ENCODE data around the gene MACROD2.
"Not testable (repeated sequence)": the region's sequence is repeated elsewhere in the genome, so short reads cannot be mapped to it uniquely, and the experiment has no call there.

MACROD2 gene

DNA sequence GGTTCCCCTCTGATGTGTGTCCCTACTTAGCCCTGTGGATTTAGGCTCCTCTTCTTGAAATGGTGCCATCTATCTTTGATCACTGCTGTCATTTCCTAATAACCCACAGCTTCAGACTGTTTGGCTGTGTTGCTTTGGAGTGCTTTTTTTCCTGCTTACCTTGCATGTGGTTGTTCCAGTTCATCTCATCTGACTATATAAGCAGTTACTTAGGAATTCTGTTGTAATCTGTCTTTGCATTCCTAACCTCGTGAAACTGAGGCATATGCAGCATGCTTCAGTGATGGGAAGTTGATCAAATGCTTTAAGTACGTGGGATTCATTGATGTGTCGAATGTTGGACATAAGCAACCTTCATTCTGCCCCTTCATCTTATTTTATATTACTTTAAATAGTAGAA, 457.9 kb downstream of the MACROD2 start:
- FAIRE-seq = no peak

DNA sequence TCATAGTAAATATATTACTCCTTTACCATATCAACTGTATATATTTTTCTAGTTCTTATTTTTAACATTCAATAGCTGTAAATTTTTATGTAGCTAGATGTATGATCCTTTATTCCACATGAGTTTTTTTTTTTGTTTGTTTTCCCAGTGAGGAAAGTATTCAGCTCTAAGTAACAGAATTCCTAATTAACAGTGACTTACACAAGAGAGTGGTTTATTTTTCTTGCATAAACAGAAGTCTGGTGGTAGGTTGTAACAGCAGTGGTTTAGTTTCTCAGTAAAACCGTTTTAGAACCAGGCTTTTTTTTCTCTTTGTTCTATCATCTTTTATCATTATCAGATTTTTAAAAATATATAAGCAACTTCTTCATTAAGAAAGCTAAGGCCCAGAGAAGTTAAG, 459.0 kb downstream of the MACROD2 start:
- DNase-seq (ENCODE audit: low spot score) (no peak), FAIRE-seq (no peak)

More for the DNA sequence above, 457.9 kb downstream of the MACROD2 start:
- peak; percentile 9 for DNase-seq (ENCODE audit: low spot score)

DNA sequence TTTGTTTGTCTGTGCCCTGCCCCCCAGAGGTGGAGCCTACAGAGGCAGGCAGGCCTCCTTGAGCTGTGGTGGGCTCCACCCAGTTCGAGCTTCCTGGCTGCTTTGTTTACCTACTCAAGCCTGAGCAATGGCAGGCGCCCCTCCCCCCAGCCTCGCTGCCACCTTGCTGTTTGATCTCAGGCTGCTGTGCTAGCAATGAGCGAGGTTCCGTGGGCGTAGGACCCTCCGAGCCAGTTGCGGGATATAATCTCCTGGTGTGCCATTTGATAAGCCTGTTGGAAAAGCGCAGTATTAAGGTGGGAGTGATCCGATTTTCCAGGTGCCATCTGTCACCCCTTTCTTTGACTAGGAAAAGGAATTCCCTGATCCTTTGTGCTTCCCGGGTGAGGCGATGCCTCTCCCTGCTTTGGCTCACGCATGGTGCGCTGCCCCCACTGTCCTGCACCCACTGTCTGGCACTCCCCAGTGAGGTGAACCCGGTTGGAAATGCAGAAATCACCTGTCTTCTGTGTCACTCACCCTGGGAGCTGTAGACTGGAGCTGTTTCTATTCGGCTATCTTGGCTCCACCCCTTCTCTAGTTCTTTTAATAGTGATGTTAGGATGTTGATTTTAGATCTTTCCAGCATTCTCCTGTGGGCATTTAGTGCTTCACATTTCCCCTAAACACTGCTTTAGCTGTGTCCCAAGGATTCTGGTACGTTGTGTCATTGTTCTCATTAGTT, 471.9 kb downstream of the MACROD2 start:
- FAIRE-seq; DNase-seq (ENCODE audit: low spot score): not testable (repeated sequence)

DNA sequence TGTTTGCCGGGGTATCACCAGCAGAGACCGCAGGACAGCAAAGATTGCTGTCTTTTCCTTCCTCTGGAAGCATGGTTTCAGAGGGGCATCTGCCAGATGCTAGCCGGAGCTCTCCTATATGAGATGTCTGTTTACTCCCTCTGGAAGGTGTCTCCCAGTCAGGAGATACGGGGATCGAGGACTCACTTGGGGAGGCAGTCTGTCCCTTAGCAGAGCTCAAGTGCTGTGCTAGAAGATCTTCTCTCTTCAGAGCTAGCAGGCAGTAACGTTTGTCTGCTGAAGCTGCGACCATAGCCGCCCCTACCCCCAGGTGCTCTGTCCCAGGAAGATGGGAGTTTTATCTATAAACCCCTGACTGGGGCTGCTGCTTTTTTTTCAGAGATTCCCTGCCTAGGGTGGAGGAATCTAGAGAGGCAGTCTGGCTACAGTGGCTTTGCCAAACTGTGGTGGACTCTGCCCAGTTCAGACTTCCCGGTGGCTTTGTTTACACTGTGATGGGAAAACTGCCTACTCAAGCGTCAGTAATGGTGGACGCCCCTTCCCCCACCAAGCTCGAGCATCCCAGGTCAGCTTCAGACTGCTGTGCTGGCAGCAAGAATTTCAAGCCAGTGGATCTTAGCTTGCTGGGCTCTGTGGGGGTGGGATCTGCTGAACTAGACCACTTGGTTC, 475.0 kb downstream of the MACROD2 start:
- FAIRE-seq (no peak), DNase-seq (ENCODE audit: low spot score) (no peak)

DNA sequence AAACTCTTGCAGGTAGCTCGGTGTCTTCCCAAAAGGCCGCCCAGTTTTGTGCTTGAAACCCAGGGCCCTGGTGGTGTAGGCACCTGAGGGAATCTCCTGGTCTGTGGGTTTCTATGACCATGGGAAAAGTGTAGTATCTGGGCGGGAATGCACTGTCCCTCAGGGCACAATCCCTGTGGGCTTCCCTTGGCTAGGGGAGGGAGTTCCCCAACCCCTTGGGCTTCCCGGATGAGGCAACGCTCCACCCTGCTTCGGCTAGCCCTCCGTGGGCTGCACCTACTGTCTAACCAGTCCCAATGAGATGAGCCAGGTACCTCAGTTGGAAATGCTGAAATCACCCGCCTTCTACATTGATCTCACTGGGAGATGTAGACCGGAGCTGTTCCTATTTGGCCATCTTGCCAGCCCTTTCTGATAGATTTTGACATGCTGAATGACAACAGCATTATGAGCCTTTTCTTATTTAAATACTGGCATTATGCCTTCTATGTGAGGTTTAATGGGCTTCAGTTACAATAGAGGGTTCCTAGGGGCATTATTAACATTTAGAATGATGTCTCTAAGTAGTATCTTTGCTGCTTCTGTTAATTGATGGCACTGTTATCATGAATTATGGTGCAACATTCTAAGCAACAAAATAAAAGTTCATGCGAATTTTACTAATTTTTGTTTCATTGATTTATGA, 475.8 kb downstream of the MACROD2 start:
- no peak for FAIRE-seq
- DNase-seq (ENCODE audit: low spot score) = no peak

DNA sequence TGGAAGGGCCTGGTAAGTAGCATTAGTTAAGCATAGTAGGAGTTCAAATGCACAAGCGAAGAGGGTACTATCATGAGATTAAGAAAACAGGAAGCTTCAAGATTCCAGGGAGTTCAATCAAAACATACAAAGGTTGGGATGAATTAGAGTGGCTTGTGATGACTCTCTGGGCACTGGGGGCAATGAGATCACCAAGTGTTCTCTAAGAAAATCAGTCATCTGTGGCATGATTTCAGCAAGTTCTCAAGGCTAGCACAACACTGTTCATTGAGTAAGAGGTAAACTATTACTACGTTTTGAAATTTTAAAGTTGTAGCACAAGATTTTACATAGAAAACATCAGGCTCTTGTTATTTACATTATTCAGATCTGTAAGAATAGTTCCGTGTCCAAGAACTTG, 481.8 kb downstream of the MACROD2 start:
- peak; percentile 94 for FAIRE-seq
- DNase-seq (ENCODE audit: low spot score) = peak; percentile 75

DNA sequence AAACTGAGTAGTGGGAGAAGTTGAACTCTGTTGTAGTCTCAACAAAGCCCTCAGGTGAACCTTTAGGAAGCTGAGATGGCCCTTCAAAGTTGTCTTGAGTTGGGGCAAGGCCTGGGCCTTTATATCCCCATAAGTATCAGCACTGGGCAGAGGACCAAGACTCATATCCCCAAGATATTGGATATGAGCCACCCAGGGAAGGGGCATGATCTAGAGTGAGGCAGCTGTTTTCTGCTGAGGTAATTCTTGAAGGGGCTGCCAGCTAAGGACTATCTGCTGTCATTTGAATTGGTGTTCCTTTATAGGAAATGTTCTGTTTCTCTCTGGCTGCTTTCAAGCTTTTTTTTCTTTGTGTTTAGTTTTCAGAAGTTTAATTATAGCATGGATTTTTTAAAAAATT, 482.8 kb downstream of the MACROD2 start:
- FAIRE-seq (no peak), DNase-seq (ENCODE audit: low spot score) (no peak)

DNA sequence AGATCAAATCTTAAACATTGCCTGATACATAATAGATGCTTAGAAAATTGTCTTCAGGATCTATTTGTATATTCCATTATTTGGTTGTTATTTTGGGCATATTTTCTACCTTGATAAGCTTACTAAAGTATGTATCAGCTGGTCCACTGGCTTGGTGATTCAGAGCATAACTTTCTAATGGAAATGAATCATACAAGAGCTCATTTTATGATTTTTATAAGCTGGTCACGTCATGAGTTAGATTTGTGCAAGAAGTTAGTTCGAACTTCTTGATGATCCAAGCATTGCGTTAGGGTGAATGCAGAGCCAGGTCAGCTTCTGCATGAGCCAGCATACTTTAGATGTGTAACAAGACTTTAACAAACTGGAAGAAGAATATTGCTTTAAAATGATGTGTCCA, 486.5 kb downstream of the MACROD2 start:
- DNase-seq (ENCODE audit: low spot score) = no peak

DNA sequence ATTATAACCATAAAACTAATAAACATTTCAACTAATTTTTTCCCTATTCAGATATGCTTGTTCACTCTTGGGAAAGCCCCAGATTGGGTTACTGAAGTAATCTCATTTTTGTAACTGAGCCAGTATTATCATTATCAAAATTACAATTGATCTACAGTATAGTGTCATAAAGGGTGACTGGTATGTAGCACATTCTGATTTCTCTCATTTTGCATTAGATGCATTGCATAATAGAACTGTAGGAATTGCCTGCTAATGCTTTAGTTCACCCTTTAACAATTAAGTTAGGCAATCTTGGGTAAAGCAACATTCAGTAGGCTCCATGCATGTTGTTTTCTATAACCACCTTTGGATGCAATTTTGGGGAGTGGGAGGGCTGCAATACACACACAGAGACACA, 492.9 kb downstream of the MACROD2 start:
- DNase-seq (ENCODE audit: low spot score) (no peak), FAIRE-seq (no peak)

More for the DNA sequence above, 486.5 kb downstream of the MACROD2 start:
- FAIRE-seq = no peak

DNA sequence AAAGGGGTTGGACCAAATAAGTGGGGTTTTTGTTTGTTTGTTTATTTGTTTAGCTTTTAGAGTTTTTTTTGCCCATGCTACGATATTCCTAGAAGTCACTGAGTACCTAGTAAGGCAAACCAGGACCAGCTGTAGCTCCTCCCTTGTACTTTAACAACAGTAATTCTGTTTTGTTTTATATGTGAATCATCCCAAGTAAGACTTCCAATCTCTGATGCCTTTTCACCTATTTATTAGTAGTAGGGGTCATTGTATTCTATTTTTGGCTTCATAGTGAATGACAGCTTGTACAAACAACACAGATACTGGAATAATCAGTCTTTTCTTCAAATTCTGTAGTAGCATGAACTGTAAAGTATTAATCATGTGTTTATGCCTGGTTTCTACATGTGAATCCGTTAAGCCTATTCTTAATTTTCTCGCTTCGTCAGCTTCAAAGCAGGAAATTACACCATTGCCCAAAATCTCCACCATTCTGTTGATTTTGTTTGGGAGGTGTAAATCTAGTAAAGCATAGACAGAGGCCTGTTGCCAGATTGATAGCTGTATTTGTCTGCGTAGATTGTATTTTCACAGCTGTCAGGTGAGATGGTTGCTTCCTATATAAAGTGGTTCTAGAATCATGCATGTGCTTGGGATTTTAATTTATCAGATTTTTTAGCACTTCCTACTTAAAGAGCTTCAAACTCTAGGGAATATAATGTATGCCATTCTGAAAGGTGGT, 493.6 kb downstream of the MACROD2 start:
- FAIRE-seq = no peak

DNA sequence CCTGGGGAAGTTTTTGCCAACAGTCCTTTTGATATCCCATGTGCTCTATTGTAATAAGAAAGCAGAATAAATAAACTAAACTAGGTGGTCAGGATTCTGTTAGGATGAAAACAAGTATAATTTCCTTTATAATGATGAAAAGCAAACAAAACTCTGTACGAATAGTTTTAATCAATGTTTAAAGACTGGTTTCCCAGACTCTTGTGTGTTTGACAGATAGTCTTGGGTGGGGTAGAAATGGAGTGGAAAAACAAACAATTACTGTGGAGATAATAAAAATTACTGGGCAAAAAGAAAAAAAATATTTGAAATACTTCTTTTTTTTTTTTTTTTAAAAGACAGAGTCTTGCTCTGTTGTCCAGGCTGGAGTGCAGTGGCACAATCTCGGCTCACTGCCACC, 494.2 kb downstream of the MACROD2 start:
- FAIRE-seq (no peak), DNase-seq (ENCODE audit: low spot score) (no peak)

More for the DNA sequence above, 493.6 kb downstream of the MACROD2 start:
- no peak for DNase-seq (ENCODE audit: low spot score)

DNA sequence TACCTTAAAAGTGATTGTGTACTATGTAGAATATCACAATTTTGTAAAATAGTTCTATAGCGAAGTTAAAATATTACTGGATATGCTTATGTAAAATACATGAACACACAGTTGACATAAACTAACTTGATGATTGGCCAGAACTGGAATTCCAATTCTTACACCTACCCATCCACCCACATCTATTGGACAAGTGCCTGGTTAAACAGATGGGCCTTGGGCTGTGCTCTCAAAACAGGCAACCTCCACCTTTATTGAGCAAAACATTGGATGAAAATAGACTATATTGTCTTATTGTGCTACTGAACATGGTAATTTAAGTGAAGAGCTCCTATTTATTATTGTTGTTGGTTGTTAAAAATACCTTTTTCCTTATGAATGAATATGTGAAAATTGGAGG, 496.1 kb downstream of the MACROD2 start:
- FAIRE-seq (no peak), DNase-seq (ENCODE audit: low spot score) (no peak)

DNA sequence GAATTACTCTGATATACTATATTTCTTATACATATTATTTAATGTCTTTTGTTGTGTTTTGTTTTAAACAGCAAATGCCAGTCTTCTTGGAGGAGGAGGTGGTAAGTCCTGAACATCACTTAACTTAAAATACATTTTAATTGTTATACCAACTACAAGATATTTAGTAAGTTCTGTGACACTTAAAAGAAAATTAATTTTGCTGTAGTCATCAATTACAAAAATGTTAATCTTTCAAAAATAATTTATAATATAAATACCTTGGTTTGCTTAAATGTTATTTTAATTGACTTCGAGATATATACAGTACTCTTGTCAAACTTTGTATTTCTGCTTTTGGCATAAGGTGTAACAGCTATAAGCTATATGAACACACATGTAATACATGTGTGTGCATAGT, 498.1 kb downstream of the MACROD2 start:
- no peak for FAIRE-seq

DNA sequence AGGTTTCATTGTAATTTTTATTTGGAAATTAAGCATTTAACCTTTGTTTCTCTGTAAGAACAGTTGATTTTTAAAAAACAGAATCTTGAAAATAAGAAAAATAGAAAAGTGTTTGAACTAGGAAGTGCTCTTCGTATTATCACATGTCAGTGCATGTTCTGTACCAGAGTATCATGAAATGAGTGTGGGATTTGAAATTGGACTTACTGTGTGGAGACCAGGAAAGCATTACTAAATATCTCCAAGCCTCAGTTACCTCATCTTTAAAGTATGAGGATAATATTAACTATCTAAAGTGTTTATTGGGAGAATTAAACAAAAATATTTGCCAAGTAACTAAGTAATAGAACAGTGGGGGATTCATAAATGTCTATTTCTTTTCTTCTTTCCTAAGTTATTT, 499.0 kb downstream of the MACROD2 start:
- DNase-seq (ENCODE audit: low spot score) (no peak), FAIRE-seq (no peak)

More for the DNA sequence above, 498.1 kb downstream of the MACROD2 start:
- no peak for DNase-seq (ENCODE audit: low spot score)

DNA sequence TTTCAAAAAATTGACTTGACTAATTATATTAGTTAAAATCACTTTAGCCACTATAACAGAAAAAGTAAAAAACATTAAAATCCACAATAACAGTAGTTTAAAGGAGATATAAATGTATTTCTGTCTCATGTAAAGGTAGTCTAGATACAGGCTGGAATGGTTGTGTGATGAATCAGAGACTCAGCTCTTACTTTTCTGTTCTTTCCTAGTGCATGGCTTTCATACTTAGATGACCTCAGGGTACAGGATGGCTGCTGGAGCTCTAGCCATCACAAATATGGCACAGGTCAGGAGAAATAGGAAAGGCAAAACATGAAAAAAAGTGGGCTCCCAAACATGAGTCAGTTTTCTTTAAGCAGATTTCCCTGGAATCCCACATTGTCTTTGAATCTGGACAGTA, 499.8 kb downstream of the MACROD2 start:
- DNase-seq (ENCODE audit: low spot score) = no peak
- no peak for FAIRE-seq

DNA sequence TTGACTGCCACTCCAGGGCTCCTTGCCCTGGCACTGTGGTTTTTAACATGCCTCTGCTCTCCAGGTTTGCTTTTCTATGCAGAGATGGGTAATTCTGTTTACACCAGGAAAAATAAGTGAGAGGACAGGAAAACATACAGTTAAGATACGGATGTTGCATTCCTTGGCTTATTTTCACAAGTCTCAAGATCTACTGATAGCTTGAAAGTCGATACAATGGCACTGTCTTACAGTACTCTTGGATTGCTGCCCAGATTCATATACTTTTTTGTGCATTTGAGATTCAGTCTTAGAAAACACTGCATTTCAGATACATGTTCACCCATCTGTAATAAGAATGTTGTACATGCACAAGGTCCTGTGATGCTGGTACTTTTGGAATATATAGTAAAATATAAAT, 501.7 kb downstream of the MACROD2 start:
- FAIRE-seq = no peak

DNA sequence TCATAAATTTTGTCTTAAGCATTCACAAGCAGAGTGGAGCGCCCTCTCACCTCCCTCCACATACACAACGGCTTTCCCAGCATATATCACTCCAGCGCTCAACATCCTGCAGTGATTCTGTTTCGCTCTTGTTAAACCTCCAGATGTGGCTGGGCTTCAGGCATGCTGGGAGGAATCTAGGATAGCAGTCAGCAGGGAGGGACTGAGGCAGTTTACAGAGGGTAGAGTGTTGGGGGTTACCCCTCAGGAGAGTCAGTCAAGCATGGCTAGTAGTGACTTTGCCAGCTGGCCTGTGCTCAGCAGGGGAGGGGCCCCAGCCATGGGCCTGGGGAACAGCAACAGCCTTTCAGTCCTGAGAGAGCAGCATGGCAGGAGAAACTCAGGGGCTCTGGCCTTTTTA, 503.5 kb downstream of the MACROD2 start:
- DNase-seq (ENCODE audit: low spot score) (no peak), FAIRE-seq (no peak)

More for the DNA sequence above, 501.7 kb downstream of the MACROD2 start:
- DNase-seq (ENCODE audit: low spot score) = no peak

DNA sequence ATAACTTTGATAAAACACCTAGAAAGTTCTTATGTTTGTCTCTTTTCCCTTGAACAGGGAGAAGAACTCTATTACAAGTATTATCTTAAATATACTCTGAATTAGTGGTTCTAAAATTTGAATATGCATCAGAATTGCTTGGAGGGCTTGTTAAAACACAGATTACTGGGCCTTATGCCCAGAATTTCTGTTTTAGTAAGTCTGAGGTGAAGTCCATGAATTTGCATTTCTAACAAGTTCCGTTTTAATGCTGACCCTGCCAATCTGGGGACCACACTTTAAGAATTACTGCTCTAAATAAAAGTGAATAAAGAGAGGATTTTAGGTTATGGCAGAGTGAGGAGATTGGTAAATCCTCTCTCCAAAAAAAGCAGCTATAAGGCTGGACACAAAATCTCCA, 510.2 kb downstream of the MACROD2 start:
- FAIRE-seq = no peak

DNA sequence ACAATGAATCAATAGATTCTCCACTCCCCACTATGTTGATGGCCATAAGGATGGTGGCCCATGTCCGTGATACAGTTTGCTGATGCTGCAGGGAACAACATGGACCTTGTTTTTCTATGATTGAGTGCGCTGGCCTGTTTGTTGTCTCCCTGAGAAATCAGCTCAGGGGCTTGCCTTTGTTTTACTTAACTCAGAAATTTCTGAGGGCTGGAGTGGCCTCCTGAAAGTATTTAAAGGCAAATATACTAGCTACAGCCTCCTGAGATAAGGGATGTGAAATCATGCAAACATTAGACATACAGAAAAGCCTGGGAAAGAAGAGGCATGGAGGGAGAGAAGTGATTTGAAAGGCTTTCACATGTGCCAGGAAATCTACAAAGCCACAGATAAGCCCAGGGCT, 512.4 kb downstream of the MACROD2 start:
- FAIRE-seq = no peak
- DNase-seq (ENCODE audit: low spot score) = no peak

More for the DNA sequence above, 510.2 kb downstream of the MACROD2 start:
- no peak for DNase-seq (ENCODE audit: low spot score)

DNA sequence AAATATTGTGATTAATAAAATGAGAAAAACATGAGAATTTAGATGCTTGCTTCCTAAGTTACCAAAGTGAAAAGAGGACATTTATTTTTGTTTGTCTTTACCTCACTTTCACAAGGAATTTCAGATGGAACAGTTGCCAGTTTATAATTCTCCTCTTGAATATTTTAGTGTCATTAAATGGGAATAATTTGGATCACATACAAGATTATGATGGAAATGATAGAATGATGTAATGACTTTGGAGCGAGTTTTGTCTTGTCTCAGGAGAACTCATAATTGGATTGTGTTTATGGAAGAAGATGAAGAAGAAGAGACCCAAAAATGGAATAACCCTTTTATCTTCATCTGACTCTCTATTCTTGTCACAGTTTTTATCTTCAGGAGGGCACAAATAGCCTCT, 515.0 kb downstream of the MACROD2 start:
- DNase-seq (ENCODE audit: low spot score) (no peak), FAIRE-seq (no peak)

DNA sequence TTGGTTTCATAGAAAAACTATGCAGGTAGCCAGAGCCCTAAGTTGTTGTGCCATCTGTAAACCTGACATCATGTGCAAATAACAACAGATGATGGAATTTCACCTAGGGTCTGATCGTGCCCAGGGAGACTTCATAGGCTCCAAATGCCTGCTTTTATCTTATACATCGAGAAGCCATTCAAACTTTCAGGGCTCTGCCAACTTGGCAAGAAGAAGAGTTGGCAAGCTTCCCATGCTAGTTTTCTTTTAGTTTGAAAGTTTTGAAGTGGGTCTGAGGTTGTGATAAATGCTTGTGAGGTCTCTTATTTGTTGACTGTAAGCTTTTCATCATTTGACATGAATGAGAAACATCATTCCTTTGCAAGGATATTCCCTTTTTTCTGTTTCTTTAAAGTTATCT, 517.5 kb downstream of the MACROD2 start:
- no peak for FAIRE-seq

DNA sequence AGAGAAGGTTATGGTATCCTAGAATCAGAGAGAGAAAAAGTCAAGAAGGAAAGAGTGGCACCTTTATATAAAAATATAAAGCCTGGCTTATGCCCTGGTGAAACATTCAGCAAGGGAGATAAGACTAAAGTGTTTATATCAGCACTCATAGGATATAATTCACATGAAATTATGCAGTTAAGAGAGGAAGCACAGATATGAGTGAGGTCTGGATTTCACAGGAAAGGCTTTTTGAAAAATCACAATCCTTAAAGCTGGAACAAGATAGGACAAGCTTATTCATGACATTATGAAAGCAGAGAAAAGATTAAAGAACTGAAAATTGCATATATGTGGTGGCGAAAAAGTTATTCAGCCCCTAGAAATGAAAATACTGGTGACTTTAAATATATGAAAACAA, 523.3 kb downstream of the MACROD2 start:
- DNase-seq (ENCODE audit: low spot score) (no peak), FAIRE-seq (no peak)

More for the DNA sequence above, 517.5 kb downstream of the MACROD2 start:
- no peak for DNase-seq (ENCODE audit: low spot score)

Data from RCC 7860 (cell line).